AG10803 (cell line): Measurements from ENCODE around the gene GYPC.

Experiments
- DNase-seq: peaks from one replicate; pipeline ENCODE4 v3.0.0; 2010; ENCODE audit warnings: low read depth
- H3K4me3 ChIP-seq: 2 replicates; pipeline ENCODE4 v1.5.1; 2011; ENCODE audit warnings: mild to moderate bottlenecking, low read length, control low read depth
- TF ChIP-seq, protein P1 (sequence below): conservative IDR thresholded peaks from 2 replicates; pipeline ENCODE4 v1.5.1; 2011; ENCODE audit warnings: mild to moderate bottlenecking, low read length, control low read depth, inconsistent platforms

GYPC gene

GRCh38 chr2:126733795-126734194 is 77.8 kb downstream of the GYPC start:
- no peak for DNase-seq
- H3K4me3 ChIP-seq: no peak overlapping the region
- TF ChIP-seq, protein P1, sequence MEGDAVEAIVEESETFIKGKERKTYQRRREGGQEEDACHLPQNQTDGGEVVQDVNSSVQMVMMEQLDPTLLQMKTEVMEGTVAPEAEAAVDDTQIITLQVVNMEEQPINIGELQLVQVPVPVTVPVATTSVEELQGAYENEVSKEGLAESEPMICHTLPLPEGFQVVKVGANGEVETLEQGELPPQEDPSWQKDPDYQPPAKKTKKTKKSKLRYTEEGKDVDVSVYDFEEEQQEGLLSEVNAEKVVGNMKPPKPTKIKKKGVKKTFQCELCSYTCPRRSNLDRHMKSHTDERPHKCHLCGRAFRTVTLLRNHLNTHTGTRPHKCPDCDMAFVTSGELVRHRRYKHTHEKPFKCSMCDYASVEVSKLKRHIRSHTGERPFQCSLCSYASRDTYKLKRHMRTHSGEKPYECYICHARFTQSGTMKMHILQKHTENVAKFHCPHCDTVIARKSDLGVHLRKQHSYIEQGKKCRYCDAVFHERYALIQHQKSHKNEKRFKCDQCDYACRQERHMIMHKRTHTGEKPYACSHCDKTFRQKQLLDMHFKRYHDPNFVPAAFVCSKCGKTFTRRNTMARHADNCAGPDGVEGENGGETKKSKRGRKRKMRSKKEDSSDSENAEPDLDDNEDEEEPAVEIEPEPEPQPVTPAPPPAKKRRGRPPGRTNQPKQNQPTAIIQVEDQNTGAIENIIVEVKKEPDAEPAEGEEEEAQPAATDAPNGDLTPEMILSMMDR: no peak

DNA sequence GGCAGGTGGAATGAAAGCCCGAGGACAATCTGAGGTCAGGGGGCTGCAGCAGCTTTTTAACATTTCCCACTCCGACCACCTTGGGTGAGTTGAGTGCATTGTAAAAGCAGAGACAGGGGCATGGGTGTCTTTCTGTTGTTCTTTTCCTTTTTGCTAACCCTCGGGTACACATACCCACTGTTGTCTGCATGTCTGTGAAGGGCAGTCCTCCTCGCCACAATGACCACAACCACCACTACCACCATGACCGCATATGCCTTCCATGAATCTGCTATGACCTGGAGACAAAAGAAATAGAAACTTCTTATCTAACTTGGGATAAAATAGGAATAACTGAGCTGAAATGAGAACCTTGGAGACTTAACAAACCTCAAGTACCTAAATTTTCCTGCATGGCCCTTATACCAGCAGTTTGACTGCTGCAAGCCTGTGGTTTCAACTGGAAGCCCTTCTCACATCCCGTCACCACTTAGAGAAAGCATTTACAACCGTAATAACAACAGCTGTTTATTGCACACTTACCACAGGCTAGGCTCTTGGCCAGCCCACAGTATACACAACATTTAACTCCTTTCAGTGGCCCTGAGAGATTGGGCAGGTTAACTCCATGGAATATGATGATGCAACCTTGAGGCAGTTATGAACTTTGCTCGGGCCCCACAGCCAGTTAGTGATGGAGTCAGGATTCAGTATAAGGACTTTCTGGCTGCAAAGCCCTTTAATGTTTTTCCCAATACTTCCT is 80.3 kb downstream of the GYPC start:
- DNase-seq: peak; percentile 42
- H3K4me3 ChIP-seq: no peak overlapping the region
- TF ChIP-seq, protein P1: no peak

- DNase-seq: no peak
- H3K4me3 ChIP-seq: no peak overlapping the region
- TF ChIP-seq, protein P1: no peak
These were observed 83.2 kb downstream of the GYPC start for GRCh38 chr2:126739141-126739540.

DNA sequence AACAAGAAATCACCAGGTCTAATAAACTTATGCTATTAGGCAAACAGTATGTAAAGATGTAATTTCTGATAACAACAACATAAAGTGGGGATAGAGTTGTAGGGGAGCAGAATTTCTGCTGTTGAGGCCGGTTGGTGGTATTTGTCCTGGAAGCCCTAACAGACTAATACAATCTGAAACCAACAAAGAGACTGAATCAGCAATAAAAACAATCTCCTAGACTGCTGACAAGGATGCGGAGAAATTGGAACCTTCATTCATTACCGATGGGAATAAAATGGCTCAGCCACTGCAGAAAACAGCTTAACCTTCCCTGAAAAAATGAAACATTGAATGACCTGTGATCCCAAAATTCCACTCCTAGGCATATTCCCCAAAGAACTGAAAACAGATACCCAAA is 88.7 kb downstream of the GYPC start:
- no peak for DNase-seq
- no peak overlapping the region for H3K4me3 ChIP-seq
- TF ChIP-seq, protein P1: no peak
